Vagina (tissue), 2 donors: ENCODE results near the gene ATP4B. TPM values are rescaled to one million over a fixed set of nuclear protein-coding genes. Genes with fewer than 3 reads are reported as not detected.

Source experiments
- DNase-seq, 2 donors: peaks; one replicate each; pipeline ENCODE4 v3.0.0-alpha.2; 2017; ENCODE audit errors: extremely low spot score in 2 of 2
- H3K27ac ChIP-seq: fragments of 200-600 bp; sonication (generic); one replicate; pipeline ENCODE4 v1.5.1; 2019
- H3K27me3 ChIP-seq: fragments of 200-600 bp; sonication (generic); one replicate; pipeline ENCODE4 v1.5.1; 2019
- H3K36me3 ChIP-seq, 2 donors: fragments of 200-600 bp; sonication (generic); one replicate each; pipeline ENCODE4 v1.5.1; 2017 to 2019
- H3K4me1 ChIP-seq: fragments of 200-600 bp; sonication (generic); one replicate; pipeline ENCODE4 v1.5.1; 2019
- H3K4me3 ChIP-seq, 2 donors: fragments of 200-600 bp; sonication (generic); 1 replicate in 1 of 2; 2 replicates in 1 of 2; pipeline ENCODE4 v1.5.1; 2016 to 2019
- H3K9me3 ChIP-seq: fragments of 200-600 bp; sonication (generic); one replicate; pipeline ENCODE4 v1.5.1; 2019
- POLR2A ChIP-seq, 2 donors: fragments of 450-650 bp; IDR thresholded peaks; one replicate each; pipeline ENCODE4 v1.6.1; 2017; ENCODE audit warnings: antibody characterized with exemption in 2 of 2, mild to moderate bottlenecking in 2 of 2, moderate library complexity in 2 of 2
- POLR2AphosphoS5 ChIP-seq, 2 donors: sonication (generic); formaldehyde crosslinking; IDR thresholded peaks; one replicate each; pipeline ENCODE4 v1.9.0; 2017; ENCODE audit warnings: antibody characterized with exemption in 2 of 2, mild to moderate bottlenecking in 2 of 2, low read depth in 1 of 2; ENCODE audit not compliant: insufficient read depth in 1 of 2
- intact Hi-C: fragments of 100-400 bp; cut with DNase I; formaldehyde crosslinking; loops from one replicate; pipeline ENCODE4 v1.15.1; 2023
- total RNA-seq: library from RNA; depleted of rRNA; stranded (reverse); fragments of >200 nt; gene quantifications from one replicate; pipeline ENCODE4 v1.2.3, GENCODE V29; 2016
- TF ChIP-seq, protein P1 (sequence below), 3 experiments: fragments of 450-650 bp in 2 of 3; fragments of 200-600 bp in 1 of 3; sonication (generic) in 1 of 3; IDR thresholded peaks; one replicate each; pipeline ENCODE4 v1.5.1; 2017 to 2019; ENCODE audit warnings: antibody characterized with exemption in 3 of 3, mild to moderate bottlenecking in 2 of 3, moderate library complexity in 2 of 3

The ATP4B gene
- total RNA-seq, 1 donor from 2014 or later: not detected

DNA sequence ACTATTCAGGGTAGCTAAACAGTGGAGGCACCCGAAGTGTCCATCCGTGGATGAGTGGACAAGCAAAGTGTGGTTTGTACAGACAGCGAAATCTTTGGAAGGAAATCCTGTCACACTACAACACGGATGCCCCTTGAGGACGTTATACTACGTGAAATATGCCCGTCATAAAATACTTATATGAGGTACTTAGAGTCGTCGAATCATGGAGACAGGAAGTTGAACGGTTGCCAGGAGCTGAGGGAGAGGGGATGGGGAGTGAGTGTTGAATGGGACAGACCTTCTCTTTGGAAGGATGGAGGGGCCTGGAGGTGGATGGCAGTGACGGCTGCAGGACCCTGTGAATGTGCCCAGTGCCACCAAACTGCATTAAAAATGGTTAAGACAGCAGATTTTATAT is 11.6 kb downstream of the ATP4B start:
- Histone ChIP-seq H3K4me3 (no peak overlapping the region), H3K36me3 (peaks cover 0 to 7% of the 10 kb centered on the region in 2 donors), H3K27ac (no peak overlapping the region), H3K4me1 (peaks cover 20% of the 10 kb centered on the region), H3K27me3 (no peaks in the 10 kb centered on the region), H3K9me3 (no peaks in the 10 kb centered on the region)
- TF ChIP-seq, protein P1, sequence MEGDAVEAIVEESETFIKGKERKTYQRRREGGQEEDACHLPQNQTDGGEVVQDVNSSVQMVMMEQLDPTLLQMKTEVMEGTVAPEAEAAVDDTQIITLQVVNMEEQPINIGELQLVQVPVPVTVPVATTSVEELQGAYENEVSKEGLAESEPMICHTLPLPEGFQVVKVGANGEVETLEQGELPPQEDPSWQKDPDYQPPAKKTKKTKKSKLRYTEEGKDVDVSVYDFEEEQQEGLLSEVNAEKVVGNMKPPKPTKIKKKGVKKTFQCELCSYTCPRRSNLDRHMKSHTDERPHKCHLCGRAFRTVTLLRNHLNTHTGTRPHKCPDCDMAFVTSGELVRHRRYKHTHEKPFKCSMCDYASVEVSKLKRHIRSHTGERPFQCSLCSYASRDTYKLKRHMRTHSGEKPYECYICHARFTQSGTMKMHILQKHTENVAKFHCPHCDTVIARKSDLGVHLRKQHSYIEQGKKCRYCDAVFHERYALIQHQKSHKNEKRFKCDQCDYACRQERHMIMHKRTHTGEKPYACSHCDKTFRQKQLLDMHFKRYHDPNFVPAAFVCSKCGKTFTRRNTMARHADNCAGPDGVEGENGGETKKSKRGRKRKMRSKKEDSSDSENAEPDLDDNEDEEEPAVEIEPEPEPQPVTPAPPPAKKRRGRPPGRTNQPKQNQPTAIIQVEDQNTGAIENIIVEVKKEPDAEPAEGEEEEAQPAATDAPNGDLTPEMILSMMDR (IDR thresholded peaks at IDR 0.05): no peak
- no peak for TF ChIP-seq POLR2A (IDR thresholded peaks at IDR 0.05)
- no peak for TF ChIP-seq POLR2AphosphoS5 (IDR thresholded peaks at IDR 0.05; ENCODE audit: insufficient read depth in 1 of 2, low read depth in 1 of 2)
- no peak for DNase-seq
- intact Hi-C loops: no loop called here

DNA sequence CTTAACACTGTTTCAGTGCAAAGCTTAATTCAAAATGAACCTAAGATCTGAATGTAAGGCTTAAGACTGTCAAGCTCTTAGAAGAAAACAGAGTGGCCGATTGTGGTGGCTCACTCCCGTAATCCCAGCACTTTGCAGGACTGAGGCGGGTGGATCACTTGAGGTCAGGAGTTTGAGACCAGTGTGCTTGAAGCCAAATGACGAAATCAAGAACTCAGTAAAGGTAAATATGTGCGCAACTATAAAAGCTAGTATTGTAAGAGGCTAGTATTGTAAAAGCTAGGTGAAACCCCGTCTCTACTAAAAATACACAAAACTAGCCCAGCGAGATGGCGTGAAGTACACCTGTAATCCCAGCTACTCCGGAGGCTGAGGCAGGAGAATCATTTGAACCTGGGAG is 12.7 kb downstream of the ATP4B start:
- DNase-seq: no peak
- intact Hi-C loops: no loop called here
- H3K27ac ChIP-seq: no peak overlapping the region
- no peak for TF ChIP-seq POLR2AphosphoS5 (IDR thresholded peaks at IDR 0.05; ENCODE audit: insufficient read depth in 1 of 2, low read depth in 1 of 2)
- TF ChIP-seq, protein P1 (IDR thresholded peaks at IDR 0.05): no peak
- no peak for TF ChIP-seq POLR2A (IDR thresholded peaks at IDR 0.05)
- no peaks in the 10 kb centered on the region for H3K27me3 ChIP-seq
- H3K4me1 ChIP-seq: peaks cover 20% of the 10 kb centered on the region
- no peak overlapping the region for H3K4me3 ChIP-seq
- peaks cover 0 to 12% of the 10 kb centered on the region in 2 donors for H3K36me3 ChIP-seq
- H3K9me3 ChIP-seq: no peaks in the 10 kb centered on the region

DNA sequence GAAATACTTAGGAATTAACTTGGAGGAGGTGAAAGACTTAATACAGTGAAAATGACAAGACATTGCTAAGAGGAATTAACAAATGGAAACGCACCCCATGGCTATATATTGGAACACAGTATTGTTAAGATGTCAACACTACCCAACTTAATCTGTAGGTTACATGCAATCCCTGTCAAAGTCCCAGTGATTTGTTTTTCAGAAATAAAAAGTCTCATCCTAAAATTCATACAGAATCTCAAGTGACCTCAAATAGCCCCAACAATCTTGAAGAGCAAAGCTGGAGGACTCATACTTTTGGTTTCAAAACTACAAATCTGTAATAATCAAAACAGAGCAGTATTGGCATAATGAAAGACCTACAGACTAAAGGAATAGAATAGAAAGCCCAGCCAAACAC is 13.2 kb downstream of the ATP4B start:
- intact Hi-C loops: no loop called here

DNA sequence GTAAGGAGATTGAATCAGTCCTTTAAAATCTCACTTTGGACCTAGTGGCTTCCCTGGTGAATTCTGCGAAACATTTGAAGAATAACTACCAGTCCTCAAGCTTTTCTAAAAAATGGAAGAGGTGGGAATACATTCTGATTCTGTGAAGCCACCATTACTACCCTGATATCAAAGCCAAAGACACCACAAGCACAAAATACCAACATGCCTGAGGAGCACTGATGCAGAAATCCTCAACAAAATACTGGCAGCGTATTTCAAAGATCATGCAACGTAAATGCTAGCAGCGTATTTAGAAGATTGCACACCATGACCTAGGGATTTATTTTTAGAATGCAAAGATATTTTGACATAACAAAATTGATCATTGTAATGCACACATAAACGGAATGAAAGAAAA is 14.4 kb downstream of the ATP4B start:
- TF ChIP-seq POLR2AphosphoS5 (IDR thresholded peaks at IDR 0.05; ENCODE audit: insufficient read depth in 1 of 2, low read depth in 1 of 2) (no peak), POLR2A (IDR thresholded peaks at IDR 0.05) (no peak)
- TF ChIP-seq, protein P1 (IDR thresholded peaks at IDR 0.05): no peak

More for the DNA sequence above, 13.2 kb downstream of the ATP4B start:
- H3K27me3 ChIP-seq: no peaks in the 10 kb centered on the region
- no peaks in the 10 kb centered on the region for H3K9me3 ChIP-seq
- H3K27ac ChIP-seq: no peak overlapping the region
- TF ChIP-seq POLR2A (IDR thresholded peaks at IDR 0.05) (no peak), POLR2AphosphoS5 (IDR thresholded peaks at IDR 0.05; ENCODE audit: insufficient read depth in 1 of 2, low read depth in 1 of 2) (no peak)
- TF ChIP-seq, protein P1 (IDR thresholded peaks at IDR 0.05): no peak
- no peak overlapping the region for H3K4me3 ChIP-seq
- H3K36me3 ChIP-seq: peaks cover 0 to 17% of the 10 kb centered on the region in 2 donors
- DNase-seq: no peak
- H3K4me1 ChIP-seq: peaks cover 20% of the 10 kb centered on the region

DNA sequence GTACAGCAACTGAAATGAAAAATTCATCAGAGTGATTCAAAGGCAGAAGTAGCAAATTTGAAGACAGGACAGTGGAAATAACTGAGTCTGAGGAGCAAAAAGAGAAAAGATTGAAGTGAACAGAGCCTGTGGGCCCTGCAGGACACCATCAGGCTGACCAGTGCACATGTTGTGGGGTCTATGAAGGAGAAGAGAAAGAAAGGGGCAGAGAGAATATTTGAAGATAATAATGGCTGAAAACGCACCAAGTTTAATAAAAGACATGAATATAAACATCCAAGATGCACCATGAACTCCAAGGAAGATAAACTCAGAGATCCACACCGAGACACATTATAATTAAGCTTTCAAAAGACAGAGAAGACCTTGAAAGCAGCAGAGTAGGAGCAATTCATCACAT is 15.4 kb downstream of the ATP4B start:
- no peak for DNase-seq
- TF ChIP-seq, protein P1 (IDR thresholded peaks at IDR 0.05): no peak
- TF ChIP-seq POLR2A (IDR thresholded peaks at IDR 0.05) (no peak), POLR2AphosphoS5 (IDR thresholded peaks at IDR 0.05; ENCODE audit: insufficient read depth in 1 of 2, low read depth in 1 of 2) (no peak)
- peaks cover 0 to 33% of the 10 kb centered on the region in 2 donors for H3K36me3 ChIP-seq
- H3K27me3 ChIP-seq: no peaks in the 10 kb centered on the region
- H3K27ac ChIP-seq: no peak overlapping the region
- no peaks in the 10 kb centered on the region for H3K9me3 ChIP-seq
- intact Hi-C loops: no loop called here
- H3K4me1 ChIP-seq: peaks cover 13% of the 10 kb centered on the region
- H3K4me3 ChIP-seq: no peak overlapping the region

More for the DNA sequence above, 14.4 kb downstream of the ATP4B start:
- Histone ChIP-seq H3K36me3 (peaks cover 0 to 25% of the 10 kb centered on the region in 2 donors), H3K9me3 (no peaks in the 10 kb centered on the region), H3K4me1 (peaks cover 20% of the 10 kb centered on the region), H3K27ac (no peak overlapping the region), H3K4me3 (no peak overlapping the region), H3K27me3 (no peaks in the 10 kb centered on the region)
- intact Hi-C loops: no loop called here
- DNase-seq: no peak
